Stimulated activated CD8-positive, alpha-beta memory T cell treated with anti-CD3 and anti-CD28 coated beads, Interleukin-15, amount 100 ng/mL, for 48 hours (primary cell): ENCODE data around the gene PPFIBP2.

Experiments
- DNase-seq, 2 donors: peaks; one replicate each; pipeline ENCODE4 v3.0.0-alpha.2; 2020; ENCODE audit warnings: low read depth in 2 of 2

The PPFIBP2 gene

DNA sequence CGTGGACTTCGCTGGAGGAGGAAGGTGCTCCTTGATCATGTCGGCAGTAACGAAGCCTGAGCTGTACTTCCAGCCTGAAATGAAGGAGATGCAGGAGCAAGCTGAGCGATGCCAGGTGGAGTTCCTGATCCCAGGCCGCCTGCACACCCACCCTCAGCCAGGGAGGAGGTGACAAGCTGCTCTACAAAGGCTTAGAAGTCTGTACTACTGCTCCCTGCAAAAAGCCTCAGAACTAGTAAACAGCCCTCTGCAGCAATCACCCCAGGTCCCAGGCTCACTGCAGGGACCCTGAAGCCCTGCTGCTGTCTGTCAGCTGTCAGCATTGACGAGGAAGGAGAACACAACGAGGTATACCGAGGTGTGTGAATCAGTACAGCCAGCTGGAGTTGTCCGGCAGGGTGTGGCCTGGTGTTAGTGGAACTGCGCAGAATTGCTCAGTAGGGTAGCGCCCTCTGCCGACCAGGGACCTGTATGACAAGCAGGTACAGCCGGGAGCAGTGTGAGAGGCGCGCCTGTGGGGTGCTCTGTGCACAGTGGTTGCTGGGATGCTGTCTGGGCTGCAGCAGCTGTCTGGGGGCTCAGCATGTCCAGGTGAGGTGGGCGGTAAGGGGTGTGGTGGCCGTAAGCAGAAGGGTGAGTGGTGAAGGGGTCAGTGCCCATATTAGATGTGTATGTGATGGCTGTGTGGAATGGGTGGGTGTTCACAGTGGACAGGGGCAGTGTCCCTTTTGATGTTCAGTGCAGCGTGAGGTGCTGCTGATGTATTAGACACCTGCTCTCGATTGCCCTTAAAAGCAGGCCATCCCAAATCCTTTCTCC, 151.9 kb downstream of the PPFIBP2 start:
- DNase-seq = peak; percentile 42 to 61

DNA sequence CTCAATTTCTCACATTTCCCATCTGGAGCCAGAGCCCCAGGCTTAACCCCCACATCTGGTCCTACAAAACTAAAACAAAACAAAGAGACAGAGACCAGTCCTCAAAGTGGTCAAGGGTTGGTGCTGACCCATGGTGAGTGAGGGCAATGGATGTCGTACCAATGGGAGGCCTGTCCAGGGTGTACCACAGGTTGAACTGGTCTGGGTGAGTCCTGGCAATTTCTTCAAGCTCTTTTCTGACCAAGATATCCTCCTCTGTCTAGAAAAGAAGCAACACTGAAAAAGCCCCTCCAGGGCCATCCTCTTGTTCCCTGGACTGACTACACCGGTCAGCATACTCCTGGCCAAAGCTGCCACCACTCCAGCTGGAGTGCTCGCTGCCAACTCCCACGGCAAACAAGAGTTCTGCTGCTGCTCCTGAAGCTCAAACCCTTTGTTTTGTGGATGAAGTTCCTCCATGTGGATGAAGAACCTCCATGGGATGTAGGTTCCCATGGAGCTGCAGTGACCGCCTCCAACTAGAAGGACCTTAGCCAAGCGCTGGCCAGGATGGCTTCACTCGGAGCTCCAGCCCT, 152.6 kb downstream of the PPFIBP2 start:
- DNase-seq = no peak

DNA sequence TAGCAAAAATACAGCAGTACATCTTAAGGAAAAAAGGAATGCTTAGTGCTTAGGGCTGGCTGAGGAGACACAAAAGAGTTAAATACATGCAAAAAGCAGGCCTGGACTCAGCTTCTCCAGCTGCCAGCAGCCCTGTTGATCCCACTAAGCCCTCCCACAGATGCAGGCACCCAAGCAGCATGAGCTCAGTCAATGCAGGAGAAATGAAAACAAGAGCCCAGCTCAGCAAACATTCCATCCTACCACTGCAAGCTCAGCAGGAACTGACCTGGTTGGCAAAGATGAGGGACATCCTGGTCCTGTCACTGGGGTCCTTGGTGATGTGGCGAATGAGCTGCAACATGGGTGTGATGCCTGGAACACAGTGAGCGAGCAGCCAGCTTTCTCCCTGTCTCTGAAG, 153.7 kb downstream of the PPFIBP2 start:
- DNase-seq = no peak

GRCh38 chr11:7668464-7668863, 154.7 kb downstream of the PPFIBP2 start:
- DNase-seq = no peak

GRCh38 chr11:7668911-7669310, 155.1 kb downstream of the PPFIBP2 start:
- DNase-seq = no peak

DNA sequence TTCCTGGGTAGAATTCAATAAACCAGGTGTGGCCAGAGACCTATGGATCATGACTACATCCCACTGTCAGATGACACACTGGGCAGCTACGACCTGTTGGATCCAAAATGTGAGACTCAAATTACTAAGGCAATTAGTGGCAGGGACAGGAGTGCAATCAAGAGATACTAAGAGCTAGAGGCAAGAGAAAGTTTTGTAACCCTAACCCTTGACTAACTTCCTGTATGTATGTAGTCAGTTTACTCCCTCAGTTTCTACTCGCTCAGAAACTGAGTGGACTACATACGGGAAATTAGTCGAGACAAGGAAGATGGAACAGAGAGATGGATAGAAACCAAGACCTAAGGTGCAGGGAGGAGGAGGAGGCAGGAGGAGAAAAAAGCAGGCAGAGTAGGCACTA, 156.8 kb downstream of the PPFIBP2 start:
- DNase-seq = no peak

DNA sequence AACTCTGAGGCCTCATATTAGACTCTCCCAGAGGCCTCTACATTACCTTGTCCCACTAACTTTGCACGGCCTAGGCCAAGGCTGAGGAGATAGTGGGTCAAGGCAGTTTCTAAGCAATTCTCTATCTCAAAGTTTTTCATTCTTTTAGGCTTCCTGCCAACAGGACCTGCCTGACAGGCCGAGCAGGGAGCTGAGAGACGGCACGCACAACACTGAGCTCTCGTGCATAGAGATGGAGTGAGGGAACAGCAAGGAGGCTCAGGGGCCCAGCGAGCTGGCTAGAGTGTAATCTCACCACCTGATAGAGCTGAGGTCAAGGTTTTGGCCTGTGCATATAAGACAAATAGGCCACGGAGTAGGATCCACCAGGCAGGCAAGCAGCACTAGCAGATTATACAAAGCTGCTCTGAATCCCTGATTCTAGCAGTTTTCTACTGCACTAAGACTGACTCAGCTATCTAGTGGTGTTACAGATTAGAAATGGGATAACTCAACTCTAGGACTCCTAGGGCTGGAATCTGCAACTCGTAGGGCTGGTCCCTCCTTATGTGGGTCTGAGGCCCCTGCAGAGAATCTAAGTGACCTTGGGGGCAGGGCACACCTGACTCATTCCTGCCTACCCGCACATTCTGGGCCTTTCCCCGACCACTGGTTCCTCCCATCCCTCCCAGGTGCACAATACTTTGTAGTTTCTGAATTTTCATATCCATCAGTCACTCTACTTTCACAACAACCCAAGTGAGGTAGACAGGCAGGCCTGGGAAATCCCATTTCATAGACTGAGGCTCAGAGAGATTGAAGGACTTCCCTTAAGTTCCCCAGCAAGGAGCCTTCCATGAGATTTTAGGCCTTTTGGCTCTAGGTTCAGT, 157.8 kb downstream of the PPFIBP2 start:
- peak in 1 of 2 donors; percentile 28 for DNase-seq

DNA sequence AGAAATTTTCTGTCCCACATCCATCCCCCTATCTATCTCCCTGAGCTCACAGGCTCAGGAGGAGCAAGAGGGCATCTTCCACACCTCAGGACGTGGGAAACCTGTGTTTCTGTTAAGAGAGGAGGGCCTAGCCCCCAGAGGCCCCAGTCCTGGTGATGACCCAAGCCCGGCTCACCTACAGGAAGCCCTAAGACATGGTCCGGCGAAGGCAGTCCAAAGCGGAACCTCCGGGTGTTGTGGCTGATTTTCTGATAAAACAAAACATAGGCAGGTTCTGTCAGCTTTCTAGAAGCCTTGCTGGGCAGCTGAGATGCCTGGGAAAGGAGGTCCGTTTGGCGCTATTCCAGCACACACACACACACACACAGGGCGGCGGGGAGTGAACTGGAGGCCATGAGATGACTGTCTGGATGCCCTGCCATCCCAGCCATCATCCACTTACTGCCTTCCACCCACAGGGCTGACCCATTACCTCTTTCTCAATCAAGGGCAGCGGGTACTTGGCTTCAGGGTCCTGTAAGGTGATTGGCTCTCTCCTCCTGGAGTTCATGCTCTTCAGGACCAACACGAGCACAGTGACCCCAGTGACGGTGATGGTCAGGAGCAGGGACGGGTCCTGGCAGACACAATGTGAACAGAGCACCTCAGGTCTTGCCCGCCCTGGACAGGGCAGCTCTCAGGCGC, 158.6 kb downstream of the PPFIBP2 start:
- DNase-seq = no peak

- DNase-seq = no peak
Measured at GRCh38 chr11:7672960-7673723, 159.3 kb downstream of the PPFIBP2 start, which contains the start of gene CYB5R2. CYB5R2 (minus strand) TSS chr11:7673500; CDS start chr11:7672825, 675 bp downstream.

- DNase-seq = no peak
Measured at GRCh38 chr11:7673724-7674434, 160.1 kb downstream of the PPFIBP2 start.

DNA sequence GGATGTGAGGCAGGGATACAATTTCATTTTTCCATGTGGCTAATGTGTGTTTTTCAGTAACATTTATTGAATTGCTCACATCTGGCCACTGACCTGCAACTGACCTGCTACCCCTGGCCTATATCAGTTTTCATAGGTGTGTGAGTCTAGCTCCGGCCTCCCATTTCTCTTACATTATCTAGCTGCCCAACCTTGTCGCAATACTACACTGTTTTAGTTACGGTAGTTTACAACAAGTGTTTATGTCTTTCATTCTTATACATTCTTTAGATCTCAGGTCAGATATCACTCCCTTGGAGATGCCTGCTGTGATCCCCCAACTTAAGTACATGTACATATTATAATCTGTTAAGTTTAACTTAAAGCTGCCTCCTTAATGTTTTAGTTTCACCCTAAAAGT, 161.8 kb downstream of the PPFIBP2 start:
- DNase-seq = no peak

DNA sequence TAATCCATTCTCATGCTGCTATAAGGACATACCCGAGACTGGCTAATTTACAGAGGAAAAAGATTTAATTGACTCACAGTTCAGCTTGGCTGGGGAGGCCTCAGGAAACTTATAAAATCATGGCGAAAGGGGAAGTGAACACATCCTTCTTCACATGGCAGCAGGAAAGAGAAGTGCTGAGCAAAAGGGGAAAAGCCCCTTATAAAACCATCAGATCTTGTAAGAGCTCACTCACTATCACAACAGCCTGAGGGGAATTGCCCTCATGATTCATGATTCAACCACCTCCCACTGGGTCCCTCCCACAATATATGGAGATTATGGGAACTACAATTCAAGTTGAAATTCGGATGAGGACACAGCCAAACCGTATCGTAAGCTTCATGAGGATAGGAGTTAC, 163.3 kb downstream of the PPFIBP2 start:
- no peak for DNase-seq

GRCh38 chr11:7677796-7678201, 164.0 kb downstream of the PPFIBP2 start:
- DNase-seq = no peak

- no peak for DNase-seq
Measured at GRCh38 chr11:7683571-7683970, 169.8 kb downstream of the PPFIBP2 start.

DNA sequence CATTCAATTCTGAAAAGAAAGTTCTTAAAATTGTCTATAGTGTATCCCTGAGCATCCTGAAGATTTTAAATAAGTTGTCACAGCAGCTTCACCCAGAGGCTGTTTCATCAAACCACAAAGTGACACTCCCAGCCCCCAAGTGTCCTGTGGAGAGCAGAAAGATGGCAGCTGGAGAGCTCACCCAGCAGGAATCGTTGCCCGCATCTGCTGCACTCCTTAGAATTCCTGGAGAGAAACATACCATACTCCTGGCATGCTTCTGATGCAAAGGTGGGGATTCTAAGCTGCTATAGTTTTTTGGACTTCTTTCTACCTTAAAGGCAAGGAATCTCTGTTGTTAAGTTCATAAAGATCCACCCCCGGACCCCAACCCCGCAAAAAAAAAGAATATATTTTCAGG, 173.0 kb downstream of the PPFIBP2 start:
- DNase-seq = no peak

DNA sequence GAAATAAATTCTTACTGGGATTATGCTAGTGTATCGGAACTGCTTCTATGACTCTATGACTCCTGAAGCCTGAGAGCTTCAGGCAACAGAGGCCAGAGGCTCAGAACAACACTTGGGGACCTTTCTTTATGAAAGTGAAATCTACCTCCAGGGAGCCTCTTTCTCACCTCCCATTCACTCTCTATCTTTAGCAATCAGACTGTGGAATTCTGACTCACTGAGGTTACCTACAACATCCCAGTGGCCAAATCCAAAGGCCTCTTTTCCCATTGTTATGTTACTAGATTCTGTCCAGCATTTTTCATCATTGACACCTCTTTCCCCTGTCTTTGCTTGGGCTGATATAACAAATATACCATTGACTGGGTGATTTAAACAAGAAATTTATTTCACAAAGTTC, 173.6 kb downstream of the PPFIBP2 start:
- no peak for DNase-seq

GRCh38 chr11:7688238-7688826, 174.5 kb downstream of the PPFIBP2 start:
- no peak for DNase-seq

GRCh38 chr11:7689239-7689638, 175.4 kb downstream of the PPFIBP2 start:
- no peak for DNase-seq

DNA sequence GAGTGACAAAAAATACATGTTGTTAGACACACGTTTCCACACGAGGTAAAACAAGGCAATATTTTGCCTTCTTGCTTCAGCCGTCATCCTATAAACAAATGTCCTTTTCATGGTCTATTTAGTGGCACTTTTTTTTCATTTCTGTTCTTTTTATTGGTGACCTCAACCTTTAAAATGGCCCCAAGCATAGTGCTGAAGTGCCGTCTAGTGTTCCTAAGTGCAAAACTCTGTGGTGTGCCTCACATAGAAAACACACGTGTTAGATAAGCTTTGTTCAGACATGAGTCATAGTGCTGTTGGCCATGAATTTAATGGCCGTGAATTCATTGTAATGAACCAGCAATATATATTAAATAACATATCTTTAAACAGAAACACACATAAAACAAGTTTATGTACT, 176.8 kb downstream of the PPFIBP2 start:
- no peak for DNase-seq

DNA sequence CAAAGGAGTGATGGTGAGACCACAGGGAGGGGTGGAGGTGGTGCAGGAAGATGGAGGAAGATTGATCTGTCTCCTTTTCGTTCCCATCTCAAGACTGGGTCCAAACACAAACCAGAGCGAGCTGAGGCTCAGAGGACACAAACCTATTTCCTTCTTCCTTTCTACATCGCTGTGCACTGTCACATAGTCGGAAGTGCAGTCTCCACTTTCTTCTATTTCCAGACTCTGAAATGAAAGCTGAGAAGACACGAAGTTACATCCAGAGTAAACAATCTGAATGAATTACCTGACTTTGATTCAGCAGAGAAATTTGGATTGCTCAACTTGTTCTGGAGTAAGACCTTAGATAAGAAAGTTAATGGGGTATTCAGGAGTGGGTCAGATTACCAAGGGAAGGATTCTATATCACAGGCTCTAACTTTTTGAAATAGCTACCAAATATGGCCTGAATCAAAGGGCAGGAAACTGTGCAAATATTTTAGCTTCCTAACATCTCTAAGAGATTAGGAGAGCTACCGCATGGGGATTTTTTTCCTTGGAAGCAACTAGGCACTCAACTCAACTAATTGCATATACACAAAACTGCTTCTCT, 178.1 kb downstream of the PPFIBP2 start:
- DNase-seq = no peak
